Body of pancreas (tissue), 4 donors: ENCODE data around the gene ULK1.

Experiments used
- CTCF ChIP-seq, 7 experiments: fragments of 450-650 bp in 4 of 7; fragments of 200-600 bp in 3 of 7; sonication (generic) in 3 of 7; IDR thresholded peaks; one replicate each; pipeline ENCODE4 v1.5.1; 2016 to 2019; ENCODE audit warnings: antibody characterized with exemption in 7 of 7
- POLR2A ChIP-seq, 3 donors: fragments of 450-650 bp; IDR thresholded peaks; one replicate each; pipeline ENCODE4 v1.6.1; 2016; ENCODE audit warnings: antibody characterized with exemption in 3 of 3, mild to moderate bottlenecking in 2 of 3

- TF ChIP-seq POLR2A (IDR thresholded peaks at IDR 0.05) (no peak), CTCF (IDR thresholded peaks at IDR 0.05) (no peak)
Measured at GRCh38 chr12:131946757-131947156, 52.3 kb downstream of the ULK1 start.
